HG03060 (cell line): ENCODE measurements around the gene LIN54.
"Not testable (repeated sequence)": the region's sequence is repeated elsewhere in the genome, so short reads cannot be mapped to it uniquely, and the experiment has no call there.

Experiments used
- ATAC-seq: cut with Tn5 transposase; IDR thresholded peaks from one replicate; pipeline ENCODE4 v1.9.1; 2021; ENCODE audit warnings: low read depth, moderate number of reproducible peaks; ENCODE audit not compliant: unreplicated experiment

The LIN54 gene

DNA sequence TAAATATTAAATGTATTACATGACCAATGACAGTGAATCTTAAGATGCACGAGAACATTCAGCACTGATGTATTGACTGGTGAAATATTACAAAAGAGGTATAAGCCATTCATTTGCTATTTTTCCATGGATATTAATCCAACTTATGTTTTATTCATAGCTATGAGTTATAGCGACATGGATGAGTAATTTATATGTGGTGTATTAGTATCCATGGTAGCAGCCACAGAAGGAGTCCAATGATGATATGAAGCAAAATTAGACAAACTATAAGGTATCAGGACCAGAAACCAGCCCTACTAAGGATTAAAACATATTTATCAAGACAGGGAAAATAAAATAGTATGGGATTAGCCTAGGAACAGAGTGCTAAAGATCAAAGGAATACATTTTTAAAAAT is 59.4 kb downstream of the LIN54 start:
- ATAC-seq: no peak

DNA sequence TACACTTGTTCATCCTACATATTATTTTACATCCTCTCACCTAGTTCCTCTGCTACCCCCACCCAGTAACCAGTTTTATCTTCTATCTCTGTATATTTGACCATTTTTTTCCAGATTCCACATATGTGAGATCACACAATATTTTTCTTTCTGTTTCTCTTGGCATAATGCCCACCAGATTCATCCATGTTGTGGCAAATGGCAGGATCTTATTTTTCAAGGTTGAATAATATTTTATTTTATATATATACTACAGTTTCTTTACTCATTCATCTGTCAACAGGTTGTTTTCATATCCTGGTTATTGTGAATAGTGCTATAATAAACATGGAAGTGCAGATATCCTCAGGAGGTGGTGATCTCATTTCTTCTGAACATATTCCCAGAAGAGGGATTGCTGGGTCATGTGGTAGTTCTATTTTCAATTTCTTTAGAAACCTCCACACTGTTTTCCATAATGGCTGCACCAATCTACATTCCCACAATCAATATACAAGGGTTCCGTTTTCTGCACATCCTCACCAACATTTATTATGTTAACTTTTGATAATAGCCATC is 61.9 kb downstream of the LIN54 start:
- ATAC-seq: no peak

DNA sequence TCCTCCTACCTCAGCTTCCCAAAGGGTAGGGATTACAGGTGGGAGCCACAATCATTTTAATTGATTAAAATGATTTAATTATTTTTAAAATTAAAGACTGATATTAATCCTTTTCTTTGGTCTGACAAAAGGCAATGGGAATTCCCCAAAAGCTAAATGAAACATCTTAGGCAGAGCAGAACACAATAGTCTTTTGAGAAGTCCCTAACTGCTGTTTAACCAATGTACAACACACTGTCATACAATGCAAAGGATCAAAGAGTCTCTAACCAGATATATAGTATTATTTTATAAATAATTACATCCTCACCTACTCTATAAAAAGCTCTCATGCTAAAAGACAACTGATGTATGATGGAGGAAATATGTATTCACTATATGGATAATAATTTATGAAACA is 63.1 kb downstream of the LIN54 start:
- ATAC-seq: no peak

DNA sequence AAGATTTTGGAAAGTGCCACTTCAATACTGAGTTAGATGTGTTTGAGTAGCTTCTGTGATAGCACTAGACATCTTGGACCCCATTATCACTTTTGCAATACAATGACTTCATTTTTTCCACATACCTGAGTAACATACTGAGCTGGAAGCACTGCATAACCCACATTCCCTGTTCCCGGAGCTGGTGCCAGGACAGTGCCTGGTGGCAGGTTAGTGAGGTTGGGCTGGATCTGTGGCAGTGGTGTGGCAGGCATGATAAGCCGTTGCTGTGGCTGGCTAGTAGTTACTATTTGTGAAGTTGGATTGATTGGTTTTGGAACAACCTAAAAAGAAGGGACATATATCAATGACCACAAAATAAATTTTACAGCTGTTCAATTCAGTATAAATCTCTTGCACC is 71.2 kb downstream of the LIN54 start:
- no peak for ATAC-seq

DNA sequence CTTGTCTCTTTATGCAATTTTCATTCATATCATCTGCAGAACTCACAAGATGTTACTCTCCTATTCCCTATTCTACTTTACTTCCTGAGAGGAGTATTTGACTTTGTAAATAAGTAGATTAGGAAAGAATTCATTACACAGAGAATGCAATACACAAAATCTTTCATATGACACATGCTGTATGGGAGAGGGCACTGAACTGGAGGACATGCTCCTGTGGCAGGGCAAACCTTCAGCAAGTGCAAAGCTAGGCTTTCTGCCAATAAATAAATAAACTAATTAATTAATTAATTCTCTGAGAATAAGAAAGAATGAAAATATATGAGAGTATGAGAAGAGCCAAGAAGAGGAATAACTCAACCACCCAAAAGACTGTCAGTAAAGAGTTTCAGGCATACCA is 76.2 kb downstream of the LIN54 start:
- ATAC-seq: no peak

DNA sequence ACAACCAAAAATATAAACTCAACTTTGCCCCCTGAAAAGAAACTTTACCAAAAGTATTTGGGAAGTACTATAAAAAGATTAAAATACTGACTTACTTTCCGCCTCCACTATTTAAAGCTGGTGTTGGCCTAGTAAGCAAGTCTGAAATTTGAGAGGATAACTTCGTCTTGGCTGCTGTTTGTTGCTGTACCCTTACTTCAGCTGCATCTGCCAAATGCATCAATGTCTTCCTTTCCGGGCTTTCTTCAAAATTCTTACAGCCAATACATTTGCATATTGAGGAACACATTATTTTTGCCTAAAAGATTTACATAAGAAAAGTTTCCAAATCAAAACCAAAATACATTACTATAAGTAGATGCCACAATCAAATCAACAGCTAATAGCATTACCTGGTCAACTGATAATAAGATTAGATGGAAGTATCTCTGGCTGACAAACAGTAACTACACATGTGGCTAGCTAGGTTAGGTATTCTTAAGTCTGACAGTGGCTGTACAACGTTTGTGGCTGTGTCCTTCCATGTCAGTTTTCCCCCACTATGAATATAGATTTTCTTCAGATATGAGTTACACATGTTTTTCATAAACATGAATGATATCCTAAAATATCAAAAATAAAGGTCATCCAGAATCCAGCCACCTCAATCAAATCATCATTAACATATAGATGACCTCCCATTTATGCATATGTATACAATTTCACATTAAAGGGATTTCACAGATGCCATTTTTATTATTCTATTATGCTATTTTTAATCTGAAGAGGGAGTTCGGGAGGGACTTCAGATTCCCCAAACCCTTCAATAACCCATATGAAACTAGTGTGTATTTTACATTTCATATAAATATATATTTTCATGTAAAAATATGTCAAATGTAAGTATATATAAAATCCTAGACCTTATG is 79.5 kb downstream of the LIN54 start:
- ATAC-seq: no peak

DNA sequence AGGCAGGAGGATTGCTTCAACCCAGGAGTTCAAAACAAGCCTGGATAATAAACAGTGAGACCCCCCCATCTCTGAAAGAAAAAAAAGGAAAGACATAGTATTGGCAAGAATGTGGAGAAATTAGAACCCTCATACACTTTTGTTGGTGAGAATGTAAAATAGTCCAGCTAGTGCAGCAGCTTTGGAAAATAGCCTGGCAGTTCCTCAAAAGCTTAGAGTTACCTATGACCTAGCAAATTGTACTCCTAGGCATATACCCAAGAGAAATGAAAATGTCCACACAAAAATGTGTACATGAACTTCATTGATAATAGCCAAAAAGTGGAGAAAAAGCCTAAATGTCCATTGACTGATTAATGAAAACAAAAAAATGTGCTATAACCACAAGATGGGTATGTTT is 88.8 kb downstream of the LIN54 start:
- ATAC-seq: no peak

DNA sequence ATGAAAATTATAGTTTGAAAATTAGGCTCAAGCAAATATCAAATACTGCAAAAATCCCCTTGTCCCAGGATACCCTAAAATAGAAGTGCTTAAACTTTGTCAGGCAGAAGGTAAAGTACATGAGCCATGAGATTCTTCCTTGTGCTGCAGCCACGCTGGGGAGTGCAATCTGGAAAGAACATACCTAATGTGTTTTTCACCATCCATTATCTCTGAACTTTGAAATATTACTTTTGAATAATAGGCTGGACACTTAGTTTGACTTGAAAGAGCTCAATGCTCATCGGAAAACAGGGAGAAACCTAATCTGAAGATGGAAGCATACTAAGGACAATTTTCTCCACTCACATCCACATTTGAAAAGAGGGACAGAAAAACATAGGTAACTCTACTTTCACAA is 91.2 kb downstream of the LIN54 start:
- no peak for ATAC-seq

DNA sequence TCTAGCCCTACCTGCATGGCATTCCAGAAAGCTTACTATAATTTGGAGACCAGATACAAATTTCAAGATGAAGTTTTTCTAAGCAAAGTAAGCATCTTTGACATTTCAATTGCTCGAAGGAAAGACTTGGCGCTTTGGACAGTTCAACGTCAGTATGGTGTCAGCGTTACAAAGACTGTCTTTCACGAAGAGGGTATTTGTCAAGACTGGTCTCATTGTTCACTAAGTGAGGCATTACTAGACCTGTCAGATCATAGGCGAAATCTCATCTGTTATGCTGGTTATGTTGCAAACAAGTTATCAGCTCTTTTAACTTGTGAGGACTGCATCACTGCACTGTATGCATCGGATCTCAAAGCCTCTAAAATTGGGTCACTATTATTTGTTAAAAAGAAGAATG is 92.5 kb downstream of the LIN54 start:
- ATAC-seq: no peak

DNA sequence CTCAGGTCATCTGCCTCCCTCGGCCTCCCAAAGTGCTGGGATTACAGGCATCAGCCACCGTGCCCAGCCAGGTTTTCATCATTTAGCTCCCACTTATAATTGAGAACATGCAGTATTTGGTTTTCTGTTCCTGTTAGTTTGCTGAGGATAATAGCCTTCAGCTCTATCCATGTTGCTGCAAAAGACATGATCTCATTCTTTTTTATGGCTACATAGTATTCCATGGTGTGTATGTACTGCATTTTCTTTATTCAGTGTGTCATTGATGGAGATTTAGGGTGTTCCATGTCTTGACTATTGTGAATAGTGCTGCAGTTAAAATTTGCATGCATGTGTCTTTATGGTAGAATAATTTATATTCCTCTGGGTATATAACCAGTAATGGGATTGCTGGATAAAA is 96.7 kb downstream of the LIN54 start:
- not testable (repeated sequence) for ATAC-seq

DNA sequence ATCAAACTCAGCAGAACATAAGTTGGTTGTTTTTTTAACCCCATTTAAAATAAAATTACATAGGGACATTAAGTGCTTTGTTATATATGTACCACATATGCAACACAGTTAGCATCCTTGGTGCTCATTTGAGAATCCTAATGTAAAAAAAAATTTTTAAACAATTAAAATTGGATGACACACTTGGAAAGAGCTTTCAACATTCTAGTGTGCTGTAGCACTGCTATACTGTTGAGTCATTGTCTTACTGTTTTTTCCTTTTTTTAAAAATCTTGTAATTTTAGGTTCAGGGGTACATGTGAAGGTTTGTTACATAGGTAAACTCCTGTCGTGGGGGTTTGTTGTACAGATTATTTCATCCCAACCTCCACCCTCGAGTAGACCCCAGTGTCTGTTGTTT is 97.3 kb downstream of the LIN54 start:
- ATAC-seq: no peak

DNA sequence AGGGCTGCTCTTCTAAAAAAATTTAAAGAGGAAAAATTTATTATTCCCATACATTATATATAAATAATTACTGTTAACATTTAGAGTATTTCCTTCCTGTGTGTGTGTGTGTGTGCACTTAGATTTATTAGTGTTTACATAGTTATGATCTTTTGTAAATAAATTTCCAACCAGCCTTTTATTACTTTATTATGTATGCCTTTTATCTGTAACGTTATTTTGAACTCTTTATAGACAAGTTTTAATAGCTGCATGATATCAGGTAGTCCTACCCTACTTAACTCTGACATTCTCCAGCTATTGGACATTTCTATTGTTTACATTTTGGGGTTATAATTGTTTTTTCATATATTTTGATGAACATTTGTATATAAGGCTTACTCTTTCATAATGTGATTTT is 101.3 kb downstream of the LIN54 start:
- ATAC-seq: no peak

DNA sequence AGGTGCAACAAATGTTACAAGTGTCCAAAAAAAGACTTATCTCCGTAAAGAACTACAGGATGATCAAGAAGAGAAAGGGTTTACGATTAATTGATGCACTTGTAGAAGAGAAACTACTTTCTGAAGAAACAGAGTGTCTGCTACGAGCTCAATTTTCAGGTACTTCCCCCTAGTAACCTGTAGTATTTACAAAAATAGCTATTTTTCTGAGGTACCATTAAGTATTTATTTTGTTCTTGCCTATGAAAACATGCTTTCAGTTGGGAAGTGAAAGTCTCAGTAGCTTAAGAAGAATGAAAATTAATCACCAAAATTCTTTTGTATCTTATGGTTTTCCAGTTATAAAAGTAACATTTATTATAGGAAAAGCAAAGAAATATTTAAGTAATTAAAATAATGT is 104.2 kb downstream of the LIN54 start:
- no peak for ATAC-seq

DNA sequence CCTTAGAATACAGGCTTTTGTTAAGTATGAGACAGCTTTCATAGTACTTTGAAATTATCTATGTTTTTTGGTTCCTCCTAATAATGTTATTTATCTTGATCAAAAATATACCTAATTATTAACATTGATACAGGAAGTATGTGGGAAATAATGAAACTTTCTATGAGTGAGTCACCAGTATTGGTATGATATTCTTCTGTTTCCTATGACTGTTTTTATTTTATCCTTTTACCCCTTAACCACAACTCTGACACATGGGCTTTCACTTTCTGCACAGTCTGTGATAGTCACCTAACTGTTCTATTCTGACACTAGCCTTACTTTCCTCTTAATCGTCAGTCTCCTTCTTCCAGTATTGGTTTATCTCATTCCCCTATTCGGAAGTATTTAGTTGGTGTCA is 105.4 kb downstream of the LIN54 start:
- peak; percentile 66 for ATAC-seq

DNA sequence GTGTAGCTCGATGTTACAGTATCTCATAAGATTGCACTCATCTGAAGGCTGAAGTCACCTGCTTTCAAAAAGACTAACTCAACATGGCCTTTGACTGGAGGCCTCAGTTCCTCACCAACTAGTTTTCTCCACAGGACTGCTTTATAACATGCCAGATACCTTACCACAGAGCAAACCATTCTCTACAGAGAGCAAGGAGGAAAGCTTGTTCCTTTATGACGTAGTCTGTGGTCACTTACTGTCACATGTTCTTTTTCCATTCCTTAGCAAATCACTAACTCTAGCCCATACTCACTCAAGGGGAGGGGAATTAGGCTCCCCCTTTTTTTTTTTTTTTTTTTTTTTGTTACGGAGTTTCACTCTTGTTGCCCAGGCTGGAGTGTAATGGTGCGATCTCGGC is 106.9 kb downstream of the LIN54 start:
- ATAC-seq: no peak

DNA sequence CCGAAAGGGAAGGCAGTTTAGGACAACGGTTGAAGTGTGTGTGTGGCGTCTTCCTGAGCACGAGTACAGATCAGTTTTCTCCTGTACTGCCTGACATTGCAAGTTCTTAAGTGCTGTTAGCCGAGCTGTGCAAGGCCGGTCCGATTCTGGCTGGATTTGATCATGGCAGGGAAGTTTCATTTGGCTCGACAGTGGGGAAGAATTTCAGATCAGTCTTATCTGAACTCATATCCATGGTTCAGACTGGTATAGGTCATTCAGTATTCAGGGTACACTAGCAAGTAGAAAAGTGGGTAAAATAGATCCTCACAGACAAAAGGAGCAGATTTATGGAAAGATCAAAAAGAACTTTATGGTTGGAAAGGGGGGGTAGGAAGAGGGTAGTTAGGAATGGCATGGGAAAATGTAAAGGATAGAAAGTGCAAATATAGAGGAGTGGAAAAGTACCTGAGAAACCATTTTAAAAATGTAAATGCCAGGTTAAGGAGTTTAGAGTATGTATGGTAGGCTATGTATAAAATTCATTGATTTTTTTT is 109.4 kb downstream of the LIN54 start:
- ATAC-seq: no peak

DNA sequence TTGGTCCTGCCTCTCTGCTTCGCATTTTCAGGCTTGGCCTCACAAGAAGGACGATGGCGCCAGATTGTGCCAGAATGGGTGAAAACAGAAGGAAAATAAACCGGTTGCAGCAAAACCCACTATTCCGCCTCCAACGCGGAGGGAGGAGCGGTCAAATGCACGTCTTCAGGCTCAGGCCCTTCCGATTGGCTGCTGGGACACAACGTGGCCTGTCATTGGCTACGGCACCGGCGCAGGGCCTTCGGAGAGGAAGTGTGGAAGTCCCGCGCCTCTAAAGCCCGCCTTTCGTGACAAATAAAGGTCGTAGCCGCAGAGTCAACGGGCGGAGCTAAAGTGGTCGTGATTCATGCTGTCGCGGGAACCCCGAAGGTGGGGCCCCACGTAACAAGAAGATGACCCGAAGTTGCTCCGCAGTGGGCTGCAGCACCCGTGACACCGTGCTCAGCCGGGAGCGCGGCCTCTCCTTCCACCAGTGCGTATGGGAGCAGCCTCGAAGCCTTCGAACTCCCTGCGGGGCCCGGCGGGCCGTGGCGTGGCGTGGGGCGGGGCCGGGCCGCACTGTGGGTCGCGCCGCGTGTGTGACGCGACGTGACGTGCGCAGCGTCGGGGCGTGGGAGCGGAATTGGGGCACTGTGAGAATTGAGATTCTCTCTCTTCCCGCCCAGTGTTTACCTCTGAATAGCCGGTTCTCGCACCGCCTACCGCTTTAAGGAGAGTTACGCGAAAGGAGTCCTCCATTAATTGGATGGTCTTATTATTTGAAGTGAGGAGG is 110.0 kb downstream of the LIN54 start, which contains the start of gene THAP9:
THAP9 (plus strand) TSS at position 325 of the 772 bp plus-strand sequence; CDS start at position 393, 68 bp downstream.
- ATAC-seq: peak; percentile 70

DNA sequence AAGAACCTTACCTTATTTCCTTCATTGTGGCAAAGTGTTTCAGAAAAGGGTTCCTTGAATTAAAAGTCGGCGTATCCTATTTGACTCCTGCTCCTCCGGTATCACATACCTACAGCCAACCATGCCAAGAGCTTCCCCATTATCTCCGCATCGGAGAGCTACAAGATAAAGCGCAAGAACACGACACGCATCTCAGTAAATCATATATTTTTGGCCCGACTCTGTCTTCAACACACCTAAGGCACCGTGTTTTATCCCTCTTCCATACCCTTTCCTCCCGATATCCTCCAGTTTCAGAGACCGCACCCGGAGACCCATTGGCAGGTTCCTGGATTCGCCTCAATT is 110.6 kb downstream of the LIN54 start:
- ATAC-seq: no peak

DNA sequence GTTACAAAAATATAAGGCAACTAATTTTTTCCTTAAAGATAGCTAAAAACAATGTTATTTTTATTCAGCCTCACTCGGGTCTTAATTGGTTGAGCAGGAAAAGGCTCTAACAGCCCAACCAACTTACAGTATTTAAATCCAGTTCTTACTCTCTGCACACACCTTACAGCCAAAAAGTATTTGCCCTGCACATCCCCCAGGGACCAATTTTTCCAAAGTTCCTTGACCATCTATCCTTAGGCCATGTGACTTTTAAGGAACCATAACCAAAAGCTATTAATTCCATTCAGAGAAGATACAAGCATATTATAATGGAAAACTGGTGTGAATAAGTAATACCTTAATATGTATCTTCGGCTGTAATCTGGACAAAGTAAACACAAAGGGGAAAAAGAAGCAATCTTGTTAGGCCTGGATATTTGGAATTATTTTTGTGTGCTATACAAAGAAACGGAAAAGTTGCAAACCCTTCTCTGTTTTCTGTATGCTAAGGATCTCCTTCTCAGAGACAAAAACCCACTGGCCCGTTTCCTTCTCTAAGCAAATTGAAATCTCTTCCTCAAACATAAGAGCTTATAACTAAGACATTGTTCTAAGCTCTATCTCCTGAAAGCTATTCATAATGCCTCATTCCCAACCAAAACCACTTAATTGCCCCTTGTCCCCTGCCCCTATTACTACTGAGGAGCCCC is 111.1 kb downstream of the LIN54 start:
- ATAC-seq: no peak

DNA sequence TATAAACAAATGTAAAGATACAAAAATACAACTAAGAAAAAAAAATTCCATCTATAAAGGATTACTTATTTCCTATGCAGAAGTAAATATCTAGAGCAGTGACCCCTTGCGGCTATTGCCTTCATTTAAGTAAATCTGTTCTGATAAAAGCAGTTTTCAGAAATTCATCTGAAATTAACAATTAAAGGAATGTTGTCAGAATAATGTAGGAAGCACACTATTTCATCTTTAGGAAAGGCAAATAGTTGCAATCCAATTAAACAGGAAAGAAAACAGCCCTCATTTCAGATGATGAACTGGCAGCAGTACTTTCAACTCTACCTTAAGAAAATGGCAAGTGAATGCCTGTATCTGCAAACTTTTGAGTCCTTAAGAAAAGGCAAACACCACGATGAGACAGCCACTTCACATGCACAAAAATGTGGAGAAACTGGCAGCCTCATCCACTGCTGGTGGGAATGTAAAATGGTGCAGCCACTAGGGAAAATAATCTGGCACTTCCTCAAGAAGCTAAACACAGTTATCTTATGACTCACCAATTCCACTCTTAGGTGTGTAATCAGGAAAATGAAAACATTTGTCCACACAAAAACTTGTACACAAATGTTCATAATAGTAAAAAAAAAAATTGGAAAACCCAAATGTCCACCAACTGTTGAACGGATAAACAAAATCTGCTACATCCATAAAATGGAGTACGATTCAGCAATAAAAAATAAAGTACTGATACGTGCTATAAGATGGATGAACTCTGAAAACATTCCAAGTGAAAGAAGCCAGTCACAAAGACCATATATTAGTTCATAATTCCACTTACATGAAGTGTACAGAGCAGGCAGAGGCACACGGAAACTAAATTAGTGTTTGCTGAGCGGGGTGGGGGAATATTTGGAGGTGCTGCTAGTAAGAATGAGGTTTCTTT is 112.0 kb downstream of the LIN54 start:
- no peak for ATAC-seq
